Measurements from ENCODE around the gene APOC3.

The APOC3 gene

GRCh38 chr11:116876656-116877055, 46.9 kb downstream of the APOC3 start:
- no peak for DNase-seq (ENCODE audit: low read depth)

GRCh38 chr11:116879800-116880625, 50.3 kb downstream of the APOC3 start:
- DNase-seq (ENCODE audit: low read depth): no peak

GRCh38 chr11:116881143-116881542, 51.4 kb downstream of the APOC3 start:
- DNase-seq (ENCODE audit: low read depth): no peak

DNA sequence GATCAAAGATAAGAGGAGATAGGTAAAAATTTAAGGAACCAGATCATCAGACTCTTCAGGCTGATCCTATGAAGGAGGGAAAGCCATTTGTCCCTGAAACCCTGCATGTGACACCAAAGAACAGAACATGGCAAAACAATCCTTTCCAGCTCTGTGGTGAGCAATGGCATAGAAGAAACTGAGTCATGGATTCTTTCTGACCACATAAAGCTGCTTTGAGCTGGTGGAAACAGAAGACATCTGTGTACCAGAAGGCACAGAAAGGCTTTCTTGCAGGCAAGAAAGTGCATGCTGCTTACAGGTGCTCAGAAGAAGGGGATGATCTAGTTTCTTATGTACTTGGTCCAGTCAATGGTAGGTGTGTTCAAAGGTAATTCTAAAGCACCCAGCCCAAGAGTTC, 52.7 kb downstream of the APOC3 start:
- no peak for DNase-seq (ENCODE audit: low read depth)

All from activated gamma-delta T cell treated with anti-CD3 and anti-CD28 coated beads, Interleukin-2, amount 50 U/mL, for 16 hours (primary cell).